Liver (tissue), 9 donors: ENCODE data around the gene WDR45. TPM values are rescaled to one million over a fixed set of nuclear protein-coding genes. Genes with fewer than 3 reads are reported as not detected.

Experiments
- DNase-seq: peaks from one replicate; pipeline ENCODE4 v3.0.0-alpha.2; 2017; ENCODE audit warnings: low spot score
- H3K27ac ChIP-seq, 2 donors: one replicate each; pipeline ENCODE4 v1.7.0; 2013; ENCODE audit warnings: inconsistent platforms in 2 of 2, low read length in 2 of 2, control low read depth in 1 of 2, low read depth in 1 of 2, mild to moderate bottlenecking in 1 of 2
- H3K27me3 ChIP-seq, 4 donors: one replicate each; pipeline versions ENCODE4 v1.6.1 to v1.7.0; 2013; ENCODE audit warnings: low read length in 3 of 4, inconsistent platforms in 1 of 4, mild to moderate bottlenecking in 1 of 4, moderate library complexity in 1 of 4; ENCODE audit not compliant: control insufficient read depth in 4 of 4, insufficient read depth in 4 of 4
- H3K36me3 ChIP-seq, 4 donors: one replicate each; pipeline versions ENCODE4 v1.6.1 to v1.7.0; 2013; ENCODE audit warnings: low read length in 3 of 4, mild to moderate bottlenecking in 3 of 4, low read depth in 1 of 4, moderate library complexity in 1 of 4; ENCODE audit not compliant: control insufficient read depth in 4 of 4, insufficient read depth in 3 of 4
- H3K4me1 ChIP-seq, 4 donors: one replicate each; pipeline versions ENCODE4 v1.6.1 to v1.7.0; 2013; ENCODE audit warnings: low read length in 3 of 4, mild to moderate bottlenecking in 3 of 4, moderate library complexity in 1 of 4; ENCODE audit not compliant: control insufficient read depth in 4 of 4, insufficient read depth in 4 of 4
- H3K4me3 ChIP-seq, 3 donors: one replicate each; pipeline versions ENCODE4 v1.6.1 to v1.7.0; 2013; ENCODE audit warnings: low read length in 3 of 3, control low read depth in 1 of 3, low read depth in 1 of 3, mild to moderate bottlenecking in 1 of 3
- H3K9ac ChIP-seq, 2 donors: one replicate each; pipeline ENCODE4 v1.7.0; 2013; ENCODE audit warnings: low read length in 2 of 2, mild to moderate bottlenecking in 2 of 2, moderate library complexity in 2 of 2, control low read depth in 1 of 2, low read depth in 1 of 2
- H3K9me3 ChIP-seq, 4 donors: one replicate each; pipeline versions ENCODE4 v1.6.1 to v1.7.0; 2013; ENCODE audit warnings: low read length in 3 of 4; ENCODE audit not compliant: control insufficient read depth in 4 of 4
- CTCF ChIP-seq: fragments of 150-350 bp; IDR thresholded peaks from 2 replicates; pipeline ENCODE4 v1.5.1; 2017; ENCODE audit warnings: improper control_type of control experiment, low read depth, low read length; ENCODE audit not compliant: missing input control
- EGR1 ChIP-seq, 2 donors: IDR thresholded peaks; 2 replicates each; pipeline ENCODE4 v1.6.1; 2016 to 2018; ENCODE audit warnings: antibody characterized with exemption in 2 of 2, low read depth in 2 of 2
- FOXA1 ChIP-seq: IDR thresholded peaks from 2 replicates; pipeline ENCODE4 v1.6.1; 2016; ENCODE audit warnings: antibody characterized with exemption
- GABPA ChIP-seq, 2 donors: IDR thresholded peaks in 1 of 2; conservative IDR thresholded peaks in 1 of 2; 2 replicates each; pipeline ENCODE4 v1.6.1; 2016; ENCODE audit warnings: antibody characterized with exemption in 2 of 2, mild to moderate bottlenecking in 1 of 2, moderate library complexity in 1 of 2
- HNF4A ChIP-seq, 2 donors: conservative IDR thresholded peaks; 2 replicates each; pipeline ENCODE4 v1.6.1; 2016; ENCODE audit warnings: antibody characterized with exemption in 2 of 2, mild to moderate bottlenecking in 2 of 2
- HNF4G ChIP-seq: IDR thresholded peaks from 2 replicates; pipeline ENCODE4 v1.6.1; 2016; ENCODE audit warnings: antibody characterized with exemption
- JUND ChIP-seq, 2 donors: IDR thresholded peaks; 2 replicates each; pipeline ENCODE4 v1.6.1; 2016; ENCODE audit warnings: antibody characterized with exemption in 2 of 2
- MAX ChIP-seq: IDR thresholded peaks from 2 replicates; pipeline ENCODE4 v1.6.1; 2016; ENCODE audit warnings: antibody characterized with exemption
- NR2F2 ChIP-seq: IDR thresholded peaks from 2 replicates; pipeline ENCODE4 v1.6.1; 2016; ENCODE audit warnings: antibody characterized with exemption
- RAD21 ChIP-seq, 2 donors: IDR thresholded peaks; 2 replicates each; pipeline ENCODE4 v1.6.1; 2016; ENCODE audit warnings: antibody characterized with exemption in 2 of 2, mild to moderate bottlenecking in 2 of 2
- RXRA ChIP-seq, 2 donors: IDR thresholded peaks; 2 replicates each; pipeline ENCODE4 v1.6.1; 2017 to 2018; ENCODE audit warnings: antibody characterized with exemption in 2 of 2, mild to moderate bottlenecking in 1 of 2
- TAF1 ChIP-seq: conservative IDR thresholded peaks from 2 replicates; pipeline ENCODE4 v1.6.1; 2016; ENCODE audit warnings: antibody characterized with exemption, mild to moderate bottlenecking
- YY1 ChIP-seq: IDR thresholded peaks from 2 replicates; pipeline ENCODE4 v1.6.1; 2016; ENCODE audit warnings: antibody characterized with exemption, mild to moderate bottlenecking
- WGBS: extraction: QIAGEN DNeasy Blood & Tissue Kit; methylation state at CpG from one replicate; pipeline ENCODE4 v1.1.7; 2013; 5-methylcytosine and 5-hydroxymethylcytosine counted together
- polyA plus RNA-seq, 2 donors: library from polyadenylated mRNA; stranded (reverse) in 1 of 2; unstranded in 1 of 2; fragments of 200-250 nt in 1 of 2; fragments of >200 nt in 1 of 2; fragmentation: Nextera tagmentation in 1 of 2; extraction: Ambion mirVana in 1 of 2; gene quantifications; one replicate each; pipeline versions ENCODE4 v1.2.1 to v1.2.3, GENCODE V29; 2013 to 2015
- total RNA-seq, 2 donors: library from RNA; depleted of rRNA; stranded (reverse); fragments of >200 nt; gene quantifications; one replicate each; pipeline ENCODE4 v1.2.3, GENCODE V29; 2014
- TF ChIP-seq, protein P1 (sequence below): IDR thresholded peaks from 2 replicates; pipeline ENCODE4 v1.6.1; 2016; ENCODE audit warnings: antibody characterized with exemption, mild to moderate bottlenecking
- TF ChIP-seq, protein P2 (sequence below): IDR thresholded peaks from 2 replicates; pipeline ENCODE4 v1.6.1; 2016; ENCODE audit warnings: antibody characterized with exemption
- donor health status: healthy.
- donor health status: healthy.
- donor health status: healthy.
- donor health status: healthy.
- donor health status: healthy.

WDR45 gene
- total and polyA plus RNA-seq, 4 donors, result 28.0 to 60.7 (median 49.6) TPM

DNA sequence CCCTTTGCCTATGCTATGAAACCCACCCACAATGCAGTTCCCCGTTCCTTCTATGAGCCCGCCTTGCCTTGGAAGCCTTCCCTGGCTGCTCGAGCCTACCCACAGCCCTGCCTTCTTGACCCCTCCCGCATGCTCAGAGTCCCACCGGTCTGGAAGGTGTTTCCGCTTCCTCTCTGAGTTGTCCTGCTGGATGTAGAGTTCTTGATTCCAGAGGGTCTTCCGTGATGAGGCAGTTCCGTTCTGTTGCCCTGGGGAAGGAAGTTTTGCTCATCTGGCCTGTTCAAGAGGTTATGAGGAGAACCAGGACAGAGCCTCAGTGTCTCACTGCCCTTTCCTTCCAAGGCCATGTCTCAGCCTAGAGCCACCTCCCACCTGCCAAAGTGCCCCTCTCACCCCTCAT lies 36.4 kb upstream of the WDR45 start (continued):
- TF ChIP-seq, protein P1, sequence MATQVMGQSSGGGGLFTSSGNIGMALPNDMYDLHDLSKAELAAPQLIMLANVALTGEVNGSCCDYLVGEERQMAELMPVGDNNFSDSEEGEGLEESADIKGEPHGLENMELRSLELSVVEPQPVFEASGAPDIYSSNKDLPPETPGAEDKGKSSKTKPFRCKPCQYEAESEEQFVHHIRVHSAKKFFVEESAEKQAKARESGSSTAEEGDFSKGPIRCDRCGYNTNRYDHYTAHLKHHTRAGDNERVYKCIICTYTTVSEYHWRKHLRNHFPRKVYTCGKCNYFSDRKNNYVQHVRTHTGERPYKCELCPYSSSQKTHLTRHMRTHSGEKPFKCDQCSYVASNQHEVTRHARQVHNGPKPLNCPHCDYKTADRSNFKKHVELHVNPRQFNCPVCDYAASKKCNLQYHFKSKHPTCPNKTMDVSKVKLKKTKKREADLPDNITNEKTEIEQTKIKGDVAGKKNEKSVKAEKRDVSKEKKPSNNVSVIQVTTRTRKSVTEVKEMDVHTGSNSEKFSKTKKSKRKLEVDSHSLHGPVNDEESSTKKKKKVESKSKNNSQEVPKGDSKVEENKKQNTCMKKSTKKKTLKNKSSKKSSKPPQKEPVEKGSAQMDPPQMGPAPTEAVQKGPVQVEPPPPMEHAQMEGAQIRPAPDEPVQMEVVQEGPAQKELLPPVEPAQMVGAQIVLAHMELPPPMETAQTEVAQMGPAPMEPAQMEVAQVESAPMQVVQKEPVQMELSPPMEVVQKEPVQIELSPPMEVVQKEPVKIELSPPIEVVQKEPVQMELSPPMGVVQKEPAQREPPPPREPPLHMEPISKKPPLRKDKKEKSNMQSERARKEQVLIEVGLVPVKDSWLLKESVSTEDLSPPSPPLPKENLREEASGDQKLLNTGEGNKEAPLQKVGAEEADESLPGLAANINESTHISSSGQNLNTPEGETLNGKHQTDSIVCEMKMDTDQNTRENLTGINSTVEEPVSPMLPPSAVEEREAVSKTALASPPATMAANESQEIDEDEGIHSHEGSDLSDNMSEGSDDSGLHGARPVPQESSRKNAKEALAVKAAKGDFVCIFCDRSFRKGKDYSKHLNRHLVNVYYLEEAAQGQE, result no peak
- no peak for TF ChIP-seq TAF1
- no peak for TF ChIP-seq JUND (IDR thresholded peaks at IDR 0.05)

- Histone ChIP-seq H3K4me1 (peaks cover 0 to 2% (median 0%) of the 10 kb centered on the region in 4 donors), H3K27me3 (no peaks in the 10 kb centered on the region), H3K36me3 (peaks cover 12 to 38% (median 16%) of the 10 kb centered on the region in 4 donors), H3K9ac (no peak overlapping the region), H3K27ac (no peak overlapping the region), H3K4me3 (no peak overlapping the region), H3K9me3 (no peaks in the 10 kb centered on the region)
- no peak for DNase-seq
- no peak for TF ChIP-seq EGR1 (IDR thresholded peaks at IDR 0.05; ENCODE audit: low read depth in 2 of 2)
- TF ChIP-seq GABPA (IDR thresholded peaks at IDR 0.05 in 1 of 2, conservative IDR thresholded peaks at IDR 0.05 in 1 of 2), result no peak
- WGBS, result 48% methylated on average over 3 of the region's 3 CpGs
Observed at GRCh38 chrX:49111791-49112190, 32.1 kb upstream of the WDR45 start.

GRCh38 chrX:49110417-49110816 lies 30.7 kb upstream of the WDR45 start:
- Histone ChIP-seq H3K4me1 (peaks cover 0 to 2% (median 0%) of the 10 kb centered on the region in 4 donors), H3K4me3 (no peak overlapping the region), H3K9ac (no peak overlapping the region), H3K27ac (no peak overlapping the region), H3K9me3 (no peaks in the 10 kb centered on the region), H3K36me3 (peaks cover 9 to 26% (median 11%) of the 10 kb centered on the region in 4 donors), H3K27me3 (no peaks in the 10 kb centered on the region)
- WGBS, result 95% methylated on average over 3 of the region's 3 CpGs
- DNase-seq, result no peak
- TF ChIP-seq EGR1 (IDR thresholded peaks at IDR 0.05; ENCODE audit: low read depth in 2 of 2) (no peak), RAD21 (IDR thresholded peaks at IDR 0.05) (no peak), RXRA (IDR thresholded peaks at IDR 0.05) (no peak), NR2F2 (no peak), TAF1 (no peak), JUND (IDR thresholded peaks at IDR 0.05) (no peak), MAX (no peak), HNF4A (conservative IDR thresholded peaks at IDR 0.05) (no peak), CTCF (no peak), GABPA (IDR thresholded peaks at IDR 0.05 in 1 of 2, conservative IDR thresholded peaks at IDR 0.05 in 1 of 2) (no peak), FOXA1 (no peak), HNF4G (no peak), YY1 (no peak)
- TF ChIP-seq, protein P1, result no peak
- TF ChIP-seq, protein P2, sequence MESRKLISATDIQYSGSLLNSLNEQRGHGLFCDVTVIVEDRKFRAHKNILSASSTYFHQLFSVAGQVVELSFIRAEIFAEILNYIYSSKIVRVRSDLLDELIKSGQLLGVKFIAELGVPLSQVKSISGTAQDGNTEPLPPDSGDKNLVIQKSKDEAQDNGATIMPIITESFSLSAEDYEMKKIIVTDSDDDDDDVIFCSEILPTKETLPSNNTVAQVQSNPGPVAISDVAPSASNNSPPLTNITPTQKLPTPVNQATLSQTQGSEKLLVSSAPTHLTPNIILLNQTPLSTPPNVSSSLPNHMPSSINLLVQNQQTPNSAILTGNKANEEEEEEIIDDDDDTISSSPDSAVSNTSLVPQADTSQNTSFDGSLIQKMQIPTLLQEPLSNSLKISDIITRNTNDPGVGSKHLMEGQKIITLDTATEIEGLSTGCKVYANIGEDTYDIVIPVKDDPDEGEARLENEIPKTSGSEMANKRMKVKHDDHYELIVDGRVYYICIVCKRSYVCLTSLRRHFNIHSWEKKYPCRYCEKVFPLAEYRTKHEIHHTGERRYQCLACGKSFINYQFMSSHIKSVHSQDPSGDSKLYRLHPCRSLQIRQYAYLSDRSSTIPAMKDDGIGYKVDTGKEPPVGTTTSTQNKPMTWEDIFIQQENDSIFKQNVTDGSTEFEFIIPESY, result no peak
